Measurements from ENCODE around the gene HNRNPH1.

Gene HNRNPH1

DNA sequence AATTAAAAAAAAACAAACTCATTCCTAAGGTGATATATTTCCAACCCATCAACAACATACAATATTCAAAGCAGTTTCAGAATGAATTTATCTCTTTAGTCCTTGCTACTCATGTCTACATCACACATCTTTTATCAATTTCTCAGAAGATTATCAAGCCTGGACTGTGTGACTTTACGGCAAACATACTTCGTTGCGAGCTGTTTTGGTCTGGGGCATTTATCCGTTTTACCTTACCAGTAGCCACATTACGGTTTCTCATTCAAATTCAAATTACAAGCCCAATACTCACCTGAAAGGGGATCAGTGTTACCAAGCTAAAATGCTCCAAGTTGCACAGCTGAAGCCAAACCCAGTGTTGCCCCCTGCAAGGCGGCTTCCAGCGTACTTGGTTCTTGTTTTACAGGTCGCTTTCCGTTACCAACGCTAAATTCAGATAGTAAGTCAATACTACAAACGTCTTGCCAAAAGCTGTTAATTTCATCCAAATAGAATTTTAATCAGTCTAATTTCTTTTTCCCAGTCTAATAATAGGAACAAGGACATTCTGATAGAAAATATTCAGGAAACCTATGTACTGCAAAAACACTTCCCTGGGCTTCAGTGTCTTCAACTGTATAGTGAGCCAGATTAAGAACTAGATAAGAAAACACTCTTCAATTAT lies 1.8 kb downstream of the HNRNPH1 start:
- no peak for DNase-seq

DNA sequence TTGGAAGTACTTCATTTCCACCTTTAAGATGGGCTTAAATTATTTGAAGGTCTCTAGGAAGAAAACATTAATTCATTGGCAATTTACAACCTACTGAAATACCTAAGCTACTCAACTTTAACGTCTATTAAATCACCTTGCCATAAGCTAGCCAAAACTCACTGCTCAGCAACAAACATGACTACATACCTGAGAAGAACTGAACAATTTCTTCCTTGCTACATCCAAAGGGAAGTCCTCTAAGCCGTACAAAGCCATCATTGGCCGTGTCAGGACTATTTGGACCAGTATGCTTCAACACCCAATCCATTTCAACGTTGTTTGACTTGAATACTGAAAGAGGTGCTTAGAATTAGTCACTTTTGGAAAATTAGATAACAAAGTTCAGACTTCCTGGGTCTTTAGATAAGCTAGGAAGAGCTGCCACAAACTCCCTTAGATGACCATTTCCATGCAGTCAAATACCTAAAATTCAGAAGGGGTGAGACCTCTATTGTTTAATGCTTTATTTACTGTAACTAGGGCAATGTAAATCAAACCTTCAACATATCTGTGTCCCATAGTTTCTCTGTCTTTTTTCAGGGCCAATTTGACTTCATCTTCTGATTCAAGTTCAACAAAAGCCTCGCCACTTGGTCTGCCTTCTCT lies 2.6 kb downstream of the HNRNPH1 start:
- no peak for DNase-seq

DNA sequence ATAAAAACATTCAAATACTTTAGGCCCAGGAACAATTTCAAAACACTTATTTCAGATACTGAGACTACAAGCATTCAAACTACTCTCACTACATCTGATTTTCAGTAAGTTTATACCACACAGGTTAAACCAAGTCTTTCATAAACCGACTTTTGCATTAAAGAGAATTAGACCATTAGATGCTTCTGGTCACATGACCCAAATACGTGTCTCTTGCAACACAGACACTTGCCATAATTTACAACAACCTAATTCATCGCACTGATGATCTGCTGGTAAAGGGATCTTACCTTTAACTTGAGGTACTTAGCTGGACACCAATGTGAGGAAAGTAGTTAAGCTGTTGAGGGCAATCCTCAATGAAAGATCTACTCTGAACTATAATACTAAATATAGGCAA lies 3.2 kb downstream of the HNRNPH1 start:
- DNase-seq: no peak

DNA sequence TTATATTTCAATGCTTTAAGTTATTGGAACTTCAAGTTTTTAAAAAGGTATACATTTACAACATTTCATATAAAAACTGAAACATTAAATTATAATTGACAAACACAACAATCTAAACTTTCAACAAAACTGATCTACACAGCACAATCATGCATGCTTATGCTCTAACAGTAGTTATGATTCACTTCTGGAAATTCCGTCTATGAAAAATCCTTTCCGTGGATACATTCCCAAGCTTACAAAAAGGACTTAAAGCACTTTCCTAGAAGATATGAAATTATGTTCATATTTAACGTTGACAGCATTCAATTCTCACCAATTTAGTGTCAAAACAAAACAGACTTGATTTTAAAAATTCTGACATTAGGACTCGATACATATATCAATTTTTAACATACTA lies 3.7 kb downstream of the HNRNPH1 start:
- no peak for DNase-seq

DNA sequence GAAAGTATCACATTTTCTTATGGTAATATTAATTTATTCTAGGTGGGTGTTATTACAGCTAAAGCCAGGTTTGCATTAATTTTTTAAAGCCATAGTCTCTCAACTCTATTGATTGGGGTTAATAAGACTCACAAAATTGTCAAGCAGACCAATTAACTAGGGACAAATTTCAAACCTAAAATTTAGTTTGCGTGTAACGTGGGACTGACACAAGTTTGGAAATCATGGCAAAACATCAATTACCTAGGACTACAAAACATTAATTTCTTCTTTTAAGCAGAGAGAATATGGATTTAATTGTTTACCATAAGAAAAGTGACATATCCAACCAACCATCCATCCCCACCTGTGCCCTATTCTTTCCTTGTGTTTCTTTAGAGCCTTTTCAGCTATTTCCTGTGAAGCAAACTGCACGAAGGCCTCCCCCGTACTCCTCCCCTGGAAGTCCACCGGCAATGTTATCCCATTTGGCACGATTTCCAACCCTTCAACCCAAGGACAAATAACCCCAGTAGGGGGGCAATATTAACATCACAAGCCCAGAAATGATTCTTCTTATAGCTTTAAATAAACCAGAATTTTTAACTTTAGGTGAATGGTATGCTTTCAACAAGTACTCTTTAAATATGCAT lies 4.4 kb downstream of the HNRNPH1 start:
- DNase-seq: no peak

DNA sequence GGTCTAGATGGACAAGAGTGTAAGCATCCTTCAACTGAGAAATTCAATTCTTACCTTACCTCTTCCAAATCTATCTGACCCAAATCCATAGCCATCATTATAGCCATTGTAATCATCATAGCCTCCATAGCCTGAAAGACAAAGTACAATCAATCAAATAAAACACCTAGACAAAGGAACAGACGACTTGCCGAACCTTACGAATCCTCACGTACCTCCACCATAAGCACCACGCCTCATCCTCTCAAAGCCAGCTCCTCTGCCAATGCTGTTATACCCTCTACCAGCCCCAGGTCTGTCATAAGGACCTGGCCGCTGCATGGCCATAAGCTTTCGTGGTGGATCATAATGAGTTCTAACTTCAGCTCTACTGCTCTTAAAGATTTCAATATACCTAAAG lies 5.5 kb downstream of the HNRNPH1 start:
- DNase-seq: no peak

DNA sequence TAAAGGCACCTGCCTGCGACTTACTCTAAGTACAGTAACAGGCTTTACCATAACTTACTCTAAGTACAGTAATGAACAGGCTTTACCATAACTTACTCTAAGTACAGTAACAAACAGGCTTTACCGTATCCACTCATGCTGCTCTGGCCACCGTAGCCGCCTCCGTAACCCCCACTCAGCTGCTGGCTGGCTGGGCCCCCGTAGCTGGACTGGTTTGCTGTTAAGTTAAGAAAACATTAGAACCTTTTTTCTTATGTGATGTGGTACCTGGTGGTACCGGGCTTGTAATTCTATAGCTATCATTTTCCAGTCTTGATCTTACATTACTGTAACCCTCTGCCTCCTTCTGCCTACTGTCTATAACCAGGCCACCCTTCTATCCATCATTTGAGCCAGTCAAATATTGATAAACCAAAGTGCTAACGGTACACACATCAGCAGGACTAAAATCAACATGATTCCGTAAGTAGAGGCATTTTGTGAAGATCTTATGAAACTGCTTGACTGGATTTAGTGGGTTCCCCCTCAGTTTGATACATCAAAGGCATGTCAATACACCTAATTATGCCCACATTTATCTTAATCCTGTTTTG lies 7.4 kb downstream of the HNRNPH1 start:
- no peak for DNase-seq

DNA sequence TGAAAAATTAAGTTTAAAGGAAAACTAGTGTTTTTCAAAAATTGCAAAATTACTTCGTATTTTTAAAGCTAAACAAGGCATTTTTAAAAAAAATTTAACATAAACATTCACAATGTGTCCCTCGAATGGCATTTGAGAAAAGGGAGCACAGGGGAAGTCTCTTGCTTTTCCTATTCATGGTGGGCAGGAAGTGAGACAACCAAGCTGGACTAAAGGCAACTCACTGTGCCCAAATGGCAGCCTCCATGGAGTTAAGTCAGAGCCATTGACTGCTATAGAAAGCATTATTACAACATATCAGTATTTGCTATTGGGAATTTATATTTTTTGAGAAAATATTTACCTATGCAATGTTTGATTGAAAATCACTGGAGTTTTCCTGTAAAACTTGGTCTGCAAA lies 8.3 kb downstream of the HNRNPH1 start:
- no peak for DNase-seq

DNA sequence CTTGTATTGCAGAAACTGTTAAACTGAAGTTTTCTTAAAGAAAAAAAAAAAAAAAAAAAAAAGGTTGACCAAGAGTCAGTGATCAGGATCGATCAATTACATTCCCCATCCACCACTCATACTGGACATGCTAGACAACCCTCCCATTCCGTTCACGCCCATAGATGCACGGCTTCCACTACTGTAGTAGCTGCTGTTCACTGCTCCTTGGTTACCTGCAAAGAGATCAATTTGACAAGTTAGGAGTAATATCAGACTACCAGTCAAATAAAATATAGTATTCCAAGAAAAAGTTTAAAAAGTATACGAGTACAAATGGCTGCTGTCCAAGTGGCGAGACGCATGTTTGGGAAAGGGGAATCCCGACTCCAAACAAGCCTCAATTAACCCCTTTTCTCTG lies 8.7 kb downstream of the HNRNPH1 start:
- DNase-seq: no peak

DNA sequence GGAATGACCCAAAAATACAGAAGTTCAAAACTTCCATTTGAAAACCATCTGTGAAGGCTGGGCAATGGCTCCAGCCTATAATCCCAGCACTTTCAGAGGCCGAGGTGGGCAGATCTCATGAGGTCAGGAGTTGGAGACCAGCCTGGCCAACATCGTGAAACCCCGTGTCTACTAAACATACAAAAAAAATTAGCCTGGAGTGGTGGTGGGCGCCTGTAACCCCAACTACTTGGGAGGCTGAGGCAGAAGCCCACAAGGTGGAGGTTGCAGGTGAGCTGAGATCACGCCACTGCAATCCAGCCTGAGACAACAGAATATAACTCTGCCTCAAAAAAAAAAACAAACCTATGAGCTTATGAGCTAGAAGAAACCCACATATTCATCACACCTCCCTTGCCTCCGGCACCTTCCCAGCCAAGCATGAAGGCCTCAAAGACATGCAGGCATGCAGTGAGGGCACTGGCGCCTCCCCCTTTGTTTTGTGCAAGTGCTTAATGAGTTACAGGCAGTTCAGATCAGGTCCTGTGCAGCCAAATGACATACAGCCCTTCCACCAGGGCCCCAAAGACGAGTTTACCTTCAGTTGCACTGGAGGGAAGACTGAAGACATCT lies 9.9 kb downstream of the HNRNPH1 start:
- DNase-seq: no peak

DNA sequence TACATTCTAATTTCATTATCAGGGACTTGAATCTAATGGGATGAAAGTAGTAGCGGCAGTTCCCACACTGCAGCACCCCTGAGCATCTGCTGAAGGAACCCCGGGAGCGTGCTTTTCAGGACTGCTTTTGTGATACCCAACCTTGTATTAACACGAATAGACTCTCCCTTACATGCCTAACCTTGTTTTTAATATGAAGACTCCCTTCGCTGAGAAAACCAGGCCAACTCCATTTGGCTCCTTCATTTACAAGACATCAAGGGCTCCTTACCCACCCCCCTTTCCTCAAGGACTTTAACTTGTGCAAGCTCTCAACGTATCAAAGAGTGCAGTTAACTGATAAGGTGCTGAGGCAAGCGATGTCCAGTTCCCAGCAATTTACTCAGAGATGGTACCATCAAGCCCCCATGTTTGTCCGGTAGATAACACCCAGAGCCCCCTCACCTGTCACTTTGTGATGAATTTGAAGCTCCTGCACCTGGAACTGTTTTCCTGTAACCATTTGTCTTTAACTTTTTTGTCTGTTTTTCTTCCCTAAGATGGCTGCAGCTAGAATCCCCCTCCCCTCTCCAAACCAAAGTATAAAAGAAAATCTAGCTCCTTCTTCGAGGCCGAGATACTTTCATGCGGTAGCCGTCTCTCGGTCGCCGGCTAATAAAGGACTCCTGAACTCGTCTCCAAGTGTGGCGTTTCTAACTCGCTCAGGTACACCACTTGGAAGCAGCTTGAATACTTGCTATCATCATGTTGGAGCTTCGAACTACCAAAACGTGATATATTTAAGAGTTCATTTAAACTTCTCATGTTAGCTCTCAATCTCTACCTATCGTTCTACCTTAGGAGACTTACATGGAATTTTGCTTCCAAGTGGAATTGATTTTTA lies 10.7 kb downstream of the HNRNPH1 start:
- DNase-seq: no peak

DNA sequence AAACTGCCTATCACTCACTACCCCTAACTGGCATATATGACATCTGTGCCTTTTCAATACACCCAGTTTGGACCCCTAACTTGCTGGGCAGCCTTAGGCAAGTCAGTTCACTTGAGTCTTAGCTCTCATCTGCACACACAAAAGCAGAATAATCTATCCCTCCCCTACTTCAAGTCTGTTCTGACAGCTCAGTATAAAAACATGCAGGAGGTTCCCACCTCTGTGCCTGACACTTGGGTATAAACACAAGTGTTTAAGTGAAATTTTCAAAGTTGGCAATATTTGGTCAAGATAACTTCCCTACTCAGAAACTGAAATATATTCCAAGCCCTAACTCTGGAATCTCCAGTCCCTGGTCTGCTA lies 12.6 kb downstream of the HNRNPH1 start:
- DNase-seq: no peak

DNA sequence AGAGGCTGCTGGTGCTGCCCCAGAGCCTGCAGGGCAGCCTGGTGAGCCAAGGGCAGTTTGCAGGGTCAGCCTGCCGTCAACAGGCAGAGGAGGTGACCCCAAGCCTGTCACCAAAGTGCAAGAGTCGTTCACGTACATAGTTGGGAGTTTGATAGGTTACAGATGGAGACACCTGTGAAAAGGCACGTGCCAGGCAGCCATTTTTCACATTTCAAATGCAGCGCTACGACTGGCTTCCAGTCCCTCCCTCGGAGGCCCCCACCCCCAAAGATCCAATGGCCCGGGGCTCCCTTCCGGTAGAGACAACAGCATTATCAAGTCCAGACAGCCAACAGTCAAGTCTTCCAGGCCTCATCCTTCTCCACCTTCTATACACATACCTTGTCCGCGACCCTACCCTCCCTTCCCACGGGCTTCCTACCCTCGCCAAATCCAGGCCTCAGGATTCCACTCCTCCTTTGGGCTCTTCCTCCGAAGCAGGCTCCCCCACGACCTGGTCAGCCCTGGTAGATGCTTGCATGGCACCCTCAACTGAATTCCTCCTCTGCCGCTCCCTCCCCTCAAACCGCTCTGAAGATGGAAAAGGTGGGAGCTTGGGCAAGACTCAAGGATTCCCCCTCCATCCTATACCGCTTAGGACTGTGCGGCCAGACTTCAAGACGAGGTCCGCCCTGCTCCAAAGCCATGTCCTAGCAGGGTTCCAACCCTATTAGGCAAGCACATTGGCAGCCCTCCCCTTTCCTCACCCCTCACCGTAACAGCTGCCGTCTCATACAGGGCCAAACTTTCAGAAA lies 13.2 kb downstream of the HNRNPH1 start:
- DNase-seq: no peak

DNA sequence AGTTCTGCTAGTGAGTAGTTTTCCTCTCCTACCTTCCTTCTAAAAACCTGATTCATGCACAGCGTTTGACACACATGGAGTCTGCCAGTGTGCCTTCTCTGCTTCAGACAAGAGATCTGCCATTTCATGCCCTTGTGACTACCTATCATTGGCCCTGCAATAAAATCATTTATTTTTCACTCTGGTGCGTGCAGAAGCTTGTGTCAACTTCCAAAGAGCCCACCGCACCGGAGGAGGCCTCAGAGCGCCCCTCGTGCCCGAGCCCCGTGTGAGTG lies 13.7 kb downstream of the HNRNPH1 start:
- DNase-seq: no peak

DNA sequence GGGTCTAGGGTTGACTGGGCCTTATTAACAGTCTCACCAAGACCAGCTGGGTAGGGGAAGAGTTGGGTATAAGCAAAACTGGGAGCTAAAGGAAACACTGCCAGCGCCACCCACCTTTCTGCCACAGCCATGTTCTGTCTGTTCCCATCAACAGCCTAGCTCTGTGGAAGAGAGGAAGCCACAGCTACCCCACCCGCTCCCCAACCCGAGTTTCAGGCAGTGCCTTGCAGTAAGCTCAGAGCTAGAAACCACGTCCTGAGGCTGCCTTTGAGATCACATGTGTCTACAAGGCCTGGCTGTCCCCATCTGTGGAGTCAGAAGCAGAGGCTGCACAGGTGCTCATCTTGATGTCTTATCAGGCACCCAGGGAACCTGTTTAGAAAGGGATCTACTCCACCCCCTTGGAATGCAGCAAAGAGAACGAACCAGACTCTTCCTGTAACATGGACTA lies 15.3 kb downstream of the HNRNPH1 start:
- no peak for DNase-seq

DNA sequence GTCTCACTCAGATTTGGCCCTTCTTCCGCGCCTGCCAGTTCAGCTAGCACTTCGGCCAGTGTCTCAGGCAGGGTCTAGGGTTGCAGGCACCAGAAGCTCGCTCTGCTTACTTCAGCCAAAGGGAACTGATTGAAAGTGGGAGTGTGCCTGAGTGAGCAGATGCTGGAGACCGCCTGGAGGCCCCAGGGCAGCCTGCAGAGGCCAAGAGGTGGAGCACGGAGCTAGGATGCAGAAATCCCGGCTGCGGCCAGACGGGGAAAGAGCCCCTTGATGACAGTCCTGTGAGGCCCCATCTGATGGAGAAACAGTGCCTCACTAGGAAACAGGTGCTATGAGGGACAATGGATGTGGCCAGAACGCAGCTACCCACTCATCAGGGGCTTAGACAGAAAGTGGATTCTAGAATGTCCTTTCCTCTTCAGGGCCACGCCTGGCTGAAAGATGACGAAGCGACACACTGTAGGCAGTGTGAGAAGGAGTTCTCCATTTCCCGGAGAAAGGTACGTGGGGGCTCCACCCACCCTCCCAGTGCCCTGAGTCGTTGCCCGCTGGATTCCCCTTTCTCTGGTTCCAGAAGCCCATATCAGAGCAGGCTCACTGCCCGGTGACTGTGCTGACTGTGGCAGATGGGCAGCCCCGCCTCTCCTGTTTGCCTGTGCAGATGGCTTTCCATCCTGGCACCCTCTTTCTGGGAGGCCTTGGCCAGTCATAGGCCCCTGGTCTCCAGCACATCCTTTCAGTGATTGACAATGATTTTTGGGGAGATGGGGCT lies 16.1 kb downstream of the HNRNPH1 start:
- DNase-seq: no peak

DNA sequence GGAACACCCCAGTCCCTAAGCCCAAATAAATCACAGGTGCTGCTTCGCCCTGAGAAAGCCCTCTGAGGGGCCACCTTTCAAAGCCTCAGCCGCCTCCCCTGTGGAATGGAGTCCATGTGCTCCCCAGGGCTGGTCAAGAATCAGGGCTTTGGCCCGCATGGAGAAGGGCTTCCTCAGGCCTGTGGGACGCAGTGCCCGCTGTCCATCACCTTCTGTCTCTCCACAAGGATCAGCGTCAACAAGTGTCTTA lies 16.6 kb downstream of the HNRNPH1 start:
- no peak for DNase-seq

DNA sequence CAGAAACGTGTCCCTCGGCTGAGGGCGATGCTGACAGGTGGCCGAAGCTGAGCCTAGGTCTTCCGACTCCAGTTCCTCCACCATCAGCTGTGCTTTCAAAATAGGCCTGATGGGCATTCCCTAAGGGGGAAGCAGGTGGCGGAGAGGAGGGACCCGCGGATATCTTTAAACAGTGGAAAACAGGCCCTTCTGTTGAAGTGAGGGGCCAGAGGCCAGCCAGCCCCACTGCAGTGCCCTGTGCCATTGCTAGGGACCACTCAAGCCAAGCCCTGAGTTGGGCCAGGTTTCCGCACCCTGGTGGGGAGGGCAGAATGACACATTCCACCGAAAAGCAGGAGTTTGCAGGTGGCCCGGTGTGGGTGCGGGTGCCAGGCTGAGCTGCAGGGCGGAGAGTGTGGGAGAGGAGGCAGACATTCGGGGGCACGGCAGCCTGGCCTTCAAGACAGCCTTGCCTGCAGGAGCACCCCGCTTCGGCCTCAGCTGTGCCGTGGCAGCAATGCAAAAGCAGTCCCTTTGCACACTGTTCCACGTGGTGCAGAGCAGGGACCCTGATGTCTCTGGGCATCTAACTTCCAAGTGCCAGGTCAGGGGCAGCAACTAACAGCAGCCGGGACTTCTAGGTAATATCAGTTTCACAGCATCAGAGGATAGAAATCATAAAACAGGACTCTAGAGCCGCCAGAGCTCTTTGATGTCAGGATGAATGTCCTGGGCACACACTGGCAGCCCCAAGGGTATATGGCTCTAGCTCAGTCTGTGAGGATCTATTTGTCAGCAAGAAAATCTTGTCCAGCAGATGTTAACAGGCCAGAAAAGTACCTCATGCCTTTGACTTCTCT lies 17.2 kb downstream of the HNRNPH1 start:
- DNase-seq: no peak

DNA sequence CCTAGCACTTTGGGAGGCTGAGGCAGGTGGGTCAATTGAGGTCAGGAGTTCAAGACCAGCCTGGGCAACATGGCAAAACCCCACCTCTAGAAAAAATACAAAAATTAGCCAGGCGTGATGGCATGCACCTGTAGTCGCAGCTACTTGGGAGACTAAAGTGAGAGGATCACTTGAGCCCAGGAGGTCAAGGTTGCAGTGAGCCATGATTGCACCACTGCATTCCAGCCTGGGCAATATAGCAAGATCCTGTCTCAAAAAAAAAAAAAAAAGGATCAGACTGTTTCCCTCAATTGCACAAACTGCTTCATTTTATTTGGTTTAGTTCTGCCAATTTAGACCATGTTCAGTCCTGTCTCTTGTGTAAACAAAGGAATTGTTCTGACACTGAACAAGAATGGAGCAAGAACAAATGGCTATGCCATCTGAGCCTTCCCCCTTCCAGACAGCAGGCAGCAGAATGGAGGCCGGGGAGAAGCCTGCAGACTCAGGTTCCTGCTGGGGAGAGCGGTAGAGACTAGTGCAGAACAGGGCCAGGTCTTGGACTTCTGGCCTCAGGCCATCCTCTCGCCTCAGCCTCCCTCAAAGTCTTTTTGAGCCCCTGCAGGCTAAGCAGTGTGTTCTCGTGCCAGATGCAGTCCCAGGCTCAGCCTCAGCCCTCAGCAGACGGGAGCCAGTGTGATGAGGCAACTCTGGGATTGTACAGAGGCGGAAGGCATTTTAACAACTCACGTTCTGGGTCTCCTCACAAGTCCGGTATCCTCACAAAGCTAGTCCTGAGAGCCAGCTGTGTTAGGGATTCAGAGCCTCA lies 18.2 kb downstream of the HNRNPH1 start:
- no peak for DNase-seq

DNA sequence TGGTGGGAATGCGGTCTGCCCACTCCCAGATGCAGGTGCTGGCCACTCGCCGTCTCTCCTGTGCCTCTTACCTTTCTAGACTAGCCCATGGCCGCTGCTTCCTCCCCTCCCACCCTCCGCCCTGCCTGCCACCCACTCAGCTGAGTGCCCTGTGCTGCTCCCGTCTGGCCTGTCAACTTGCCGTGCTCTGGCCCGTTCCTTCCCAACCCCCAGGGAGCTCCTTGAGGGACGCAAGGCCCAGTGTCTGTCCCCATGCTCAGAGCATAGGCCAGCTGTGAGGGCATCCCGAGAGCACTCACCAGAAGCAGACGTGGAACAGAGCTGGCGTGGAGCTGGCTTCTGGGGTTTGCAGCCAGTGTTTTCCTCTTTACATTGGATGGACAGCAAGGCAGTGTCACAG lies 20.2 kb downstream of the HNRNPH1 start:
- DNase-seq: no peak
